Smooth muscle cell of the brain vasculature (primary cell): ENCODE data around the gene SLC4A3.
A peak's percentile ranks its signal among the peaks of the same experiment; 100 is the strongest.
"Not testable (repeated sequence)": the region's sequence is repeated elsewhere in the genome, so short reads cannot be mapped to it uniquely, and the experiment has no call there.

Experiments
- DNase-seq: peaks from one replicate; pipeline ENCODE4 v3.0.0-alpha.2; 2012; ENCODE audit warnings: low read depth, low spot score

Gene SLC4A3

DNA sequence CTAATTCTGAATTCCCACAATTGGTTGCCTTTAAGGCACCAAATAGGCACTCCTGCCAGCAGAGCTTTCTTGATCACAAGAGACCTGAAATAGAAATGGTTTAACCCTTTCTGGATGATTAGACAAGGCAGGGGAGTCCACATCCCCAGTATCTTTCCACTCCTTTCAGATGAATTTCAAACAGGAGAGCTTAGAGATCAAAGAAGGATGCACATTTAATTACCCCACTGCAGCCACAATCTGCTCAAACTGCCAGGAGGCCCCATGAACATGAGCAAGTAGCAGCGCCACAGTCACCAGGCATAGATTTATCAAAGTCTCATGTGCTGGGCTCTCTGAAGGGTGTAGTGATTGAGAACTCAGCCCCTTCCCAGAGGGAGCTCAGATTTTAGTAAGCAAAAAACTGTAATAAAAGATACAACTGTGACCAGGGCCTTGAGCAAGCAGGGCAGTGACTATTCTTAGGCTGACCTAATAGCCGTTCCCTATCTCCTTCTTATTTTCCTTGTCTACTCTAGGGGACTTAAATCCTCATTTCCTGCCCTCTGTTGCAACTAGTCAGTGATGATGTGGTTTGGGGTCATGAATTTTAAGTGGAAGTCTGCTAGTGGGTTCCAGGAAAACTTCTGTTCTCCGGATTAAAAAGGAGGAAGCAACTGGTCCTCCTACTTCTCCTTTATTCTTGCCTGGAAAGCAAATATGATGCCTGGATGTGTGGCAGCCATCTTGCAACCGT, 53.7 kb downstream of the SLC4A3 start:
- DNase-seq: no peak

DNA sequence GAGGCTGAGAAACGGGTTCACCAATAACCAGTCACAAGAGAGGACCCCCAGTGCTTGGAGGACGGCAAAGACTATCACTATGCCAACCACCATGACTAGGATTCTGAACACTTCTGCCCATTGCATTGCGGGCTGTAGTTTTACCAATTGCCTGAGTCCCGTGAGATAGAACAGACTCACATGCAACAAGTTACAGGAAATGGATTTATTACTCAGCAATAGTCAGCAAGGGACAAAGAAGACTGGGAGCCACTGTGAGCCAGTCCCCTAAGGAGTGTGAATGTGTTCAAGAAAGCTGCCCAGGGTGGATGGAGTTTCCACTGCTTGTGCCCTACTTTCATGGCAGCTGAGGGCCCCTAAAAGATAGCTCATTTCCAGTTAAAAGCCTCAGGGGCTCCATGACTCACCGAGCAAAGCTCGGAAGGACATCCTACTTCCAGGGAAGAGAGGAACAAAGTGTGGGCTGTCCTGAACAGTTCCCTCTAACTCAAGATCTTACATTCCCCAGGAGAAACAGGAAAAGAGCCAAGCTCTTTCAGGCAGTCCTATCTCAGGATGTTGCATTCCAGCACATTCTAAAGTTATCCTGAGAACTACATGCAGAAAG, 54.4 kb downstream of the SLC4A3 start:
- DNase-seq: no peak

DNA sequence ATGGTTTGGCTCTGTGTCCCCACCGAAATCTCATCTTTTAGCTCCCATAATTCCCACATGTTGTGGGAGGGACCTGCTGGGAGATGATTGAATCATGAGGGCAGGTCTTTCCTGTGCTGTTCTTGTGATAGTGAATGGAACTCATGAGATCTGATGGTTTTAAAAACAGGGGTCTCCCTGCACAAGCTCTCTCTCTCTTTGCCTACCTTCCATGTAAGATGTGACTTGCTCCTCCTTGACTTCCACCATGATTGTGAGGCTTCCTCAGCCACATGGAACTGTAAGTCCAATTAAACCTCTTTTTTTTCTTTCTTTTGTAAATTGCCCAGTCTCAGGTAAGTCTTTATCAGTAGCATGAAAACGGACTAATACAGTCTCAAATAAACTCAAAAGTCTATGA, 56.0 kb downstream of the SLC4A3 start:
- DNase-seq: not testable (repeated sequence)

GRCh38 chr2:219684721-219685689, 57.6 kb downstream of the SLC4A3 start:
- no peak for DNase-seq

DNA sequence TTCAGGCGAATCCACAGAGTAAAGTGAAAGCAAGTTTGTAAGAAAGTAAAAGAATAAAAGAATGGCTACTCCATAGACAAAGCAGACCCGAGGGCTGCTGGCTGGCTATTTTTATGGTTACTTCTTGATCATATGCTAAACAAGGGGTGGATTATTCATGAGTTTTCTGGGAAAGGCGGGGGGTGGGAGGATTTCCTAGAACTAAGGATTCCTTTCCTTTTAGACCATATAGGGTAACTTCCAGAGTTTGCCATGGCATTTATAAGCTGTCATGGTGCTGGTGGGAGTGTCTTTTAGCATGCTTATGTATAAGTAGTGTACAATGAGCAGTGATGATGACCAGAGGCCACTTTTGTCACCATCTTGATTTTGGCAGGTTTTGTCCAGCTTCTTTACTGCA, 59.8 kb downstream of the SLC4A3 start:
- no peak for DNase-seq

GRCh38 chr2:219687882-219688559, 60.6 kb downstream of the SLC4A3 start:
- DNase-seq: no peak

GRCh38 chr2:219688560-219689445, 61.4 kb downstream of the SLC4A3 start:
- no peak for DNase-seq

- DNase-seq: peak; percentile 37
Measured at GRCh38 chr2:219689676-219690628, 62.5 kb downstream of the SLC4A3 start.

DNA sequence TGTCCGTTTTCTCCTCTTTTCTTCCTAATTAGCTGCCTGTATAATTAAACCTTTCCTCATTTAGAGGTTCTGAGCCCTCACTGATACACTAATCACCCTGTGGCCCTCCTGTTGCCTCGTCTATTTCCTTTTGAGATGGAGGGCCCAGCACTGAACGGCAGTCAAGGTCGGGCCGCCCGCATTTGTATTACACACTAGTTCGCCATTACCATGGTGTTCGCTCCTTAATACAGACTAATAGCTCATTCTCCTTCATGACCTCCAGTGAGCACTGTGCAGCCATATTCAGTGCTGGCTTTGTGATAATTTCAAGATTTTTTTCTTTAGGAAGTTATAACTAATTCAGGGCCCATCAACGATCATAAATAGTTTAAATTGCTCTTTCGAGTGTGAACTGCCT, 64.1 kb downstream of the SLC4A3 start:
- DNase-seq: no peak
